ENCODE results near the gene ROMO1. TPM values are rescaled to one million over a fixed set of nuclear protein-coding genes. Genes with fewer than 3 reads are reported as not detected.

ROMO1 gene
- total RNA-seq, 3 donors from 2014 or later (not counting 1 experiment from before 2014, with no cell fraction given): 38.3 to 49.7 (median 40.5) TPM

DNA sequence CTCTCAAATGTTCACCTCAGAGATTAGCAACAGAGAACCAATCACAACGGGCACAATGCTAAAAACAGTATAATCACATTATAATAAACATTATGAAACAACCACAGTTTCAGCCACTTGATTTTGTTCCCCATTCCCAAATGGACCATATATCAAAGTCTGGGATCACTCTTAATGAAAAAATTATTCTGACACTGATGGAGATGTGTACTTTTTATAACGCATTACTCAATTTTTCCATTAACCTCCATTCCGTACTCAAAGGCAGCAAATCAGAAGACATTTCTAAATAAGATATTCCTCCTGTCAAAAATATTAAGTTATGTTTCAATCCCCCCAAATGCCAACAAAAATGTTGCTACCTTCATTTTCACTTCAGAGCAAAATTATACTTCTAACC, 37.3 kb upstream of the ROMO1 start:
- peaks cover 36% of the 10 kb centered on the region for H3K4me1 ChIP-seq (ENCODE audit: control insufficient read depth, insufficient read depth, low read length)
- 22% methylated on average over 3 of the region's 3 CpGs for WGBS (ENCODE audit: insufficient coverage)
- no peak overlapping the region for H3K4me3 ChIP-seq (ENCODE audit: low read length)
- Mint-ChIP-seq H3K36me3 (no peaks in the 10 kb centered on the region), H3K27ac (peak overlapping the region in 1 of 2 donors; percentile 100), H3K27me3 (ENCODE audit: low read depth in 2 of 2) (no peaks in the 10 kb centered on the region), H3K9me3 (no peaks in the 10 kb centered on the region), H3K4me3 (peak overlapping the region; percentile 96), H3K4me1 (peaks cover 69 to 73% of the 10 kb centered on the region in 2 donors)
- peak overlapping the region; percentile 67 for H3K27ac ChIP-seq (ENCODE audit: low read length)
- DNase-seq (no peak), ATAC-seq (no peak)
- intact Hi-C loops (cut with micrococcal nuclease): loop anchor here (5.0 kb wide), 1 partner anchor 35 kb away; the partner anchor contains the start of genes NFS1 and ROMO1
- H3K27me3 ChIP-seq (ENCODE audit: control insufficient read depth, insufficient read depth, low read length): no peaks in the 10 kb centered on the region
- H3K36me3 ChIP-seq (ENCODE audit: control insufficient read depth, insufficient read depth, low read length): peaks cover 5% of the 10 kb centered on the region
- TF ChIP-seq, protein P1, sequence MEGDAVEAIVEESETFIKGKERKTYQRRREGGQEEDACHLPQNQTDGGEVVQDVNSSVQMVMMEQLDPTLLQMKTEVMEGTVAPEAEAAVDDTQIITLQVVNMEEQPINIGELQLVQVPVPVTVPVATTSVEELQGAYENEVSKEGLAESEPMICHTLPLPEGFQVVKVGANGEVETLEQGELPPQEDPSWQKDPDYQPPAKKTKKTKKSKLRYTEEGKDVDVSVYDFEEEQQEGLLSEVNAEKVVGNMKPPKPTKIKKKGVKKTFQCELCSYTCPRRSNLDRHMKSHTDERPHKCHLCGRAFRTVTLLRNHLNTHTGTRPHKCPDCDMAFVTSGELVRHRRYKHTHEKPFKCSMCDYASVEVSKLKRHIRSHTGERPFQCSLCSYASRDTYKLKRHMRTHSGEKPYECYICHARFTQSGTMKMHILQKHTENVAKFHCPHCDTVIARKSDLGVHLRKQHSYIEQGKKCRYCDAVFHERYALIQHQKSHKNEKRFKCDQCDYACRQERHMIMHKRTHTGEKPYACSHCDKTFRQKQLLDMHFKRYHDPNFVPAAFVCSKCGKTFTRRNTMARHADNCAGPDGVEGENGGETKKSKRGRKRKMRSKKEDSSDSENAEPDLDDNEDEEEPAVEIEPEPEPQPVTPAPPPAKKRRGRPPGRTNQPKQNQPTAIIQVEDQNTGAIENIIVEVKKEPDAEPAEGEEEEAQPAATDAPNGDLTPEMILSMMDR (IDR thresholded peaks at IDR 0.05): no peak
- no peaks in the 10 kb centered on the region for H3K9me3 ChIP-seq (ENCODE audit: control insufficient read depth, insufficient read depth, low read length)

DNA sequence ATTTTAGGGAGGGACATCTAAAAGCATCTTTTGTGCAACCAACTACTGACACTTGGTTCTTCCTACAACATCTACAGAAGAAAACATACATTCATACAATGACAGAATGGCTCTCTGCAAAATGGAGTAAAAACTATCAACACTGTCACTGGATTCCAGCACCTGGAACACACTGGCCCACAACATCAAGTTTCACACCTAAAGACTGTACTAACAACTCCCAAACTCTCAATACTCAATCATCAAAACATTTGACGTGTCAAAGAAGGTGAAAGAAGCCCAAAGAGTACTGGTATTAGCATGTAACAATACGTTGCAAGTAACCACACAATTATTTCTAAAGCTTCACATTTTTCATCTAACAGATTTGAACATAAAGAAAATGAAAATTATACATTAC, 36.7 kb upstream of the ROMO1 start:
- WGBS (ENCODE audit: insufficient coverage): 19% methylated on average over 2 of the region's 2 CpGs
- intact Hi-C loops (cut with micrococcal nuclease): loop anchor here (5.0 kb wide), 1 partner anchor 35 kb away; the partner anchor contains the start of genes NFS1 and ROMO1
- Histone ChIP-seq H3K27me3 (ENCODE audit: control insufficient read depth, insufficient read depth, low read length) (no peaks in the 10 kb centered on the region), H3K4me3 (ENCODE audit: low read length) (no peak overlapping the region), H3K27ac (ENCODE audit: low read length) (peak overlapping the region; percentile 67), H3K9me3 (ENCODE audit: control insufficient read depth, insufficient read depth, low read length) (no peaks in the 10 kb centered on the region), H3K4me1 (ENCODE audit: control insufficient read depth, insufficient read depth, low read length) (peaks cover 34% of the 10 kb centered on the region), H3K36me3 (ENCODE audit: control insufficient read depth, insufficient read depth, low read length) (no peaks in the 10 kb centered on the region)
- Mint-ChIP-seq H3K4me1 (peaks cover 63 to 66% of the 10 kb centered on the region in 2 donors), H3K4me3 (peak overlapping the region; percentile 96), H3K27ac (peak overlapping the region in 1 of 2 donors; percentile 100), H3K9me3 (no peaks in the 10 kb centered on the region), H3K27me3 (ENCODE audit: low read depth in 2 of 2) (no peaks in the 10 kb centered on the region), H3K36me3 (no peaks in the 10 kb centered on the region)
- no peak for ATAC-seq
- TF ChIP-seq, protein P1 (IDR thresholded peaks at IDR 0.05): no peak
- DNase-seq: peak in 1 of 2 donors; percentile 28

DNA sequence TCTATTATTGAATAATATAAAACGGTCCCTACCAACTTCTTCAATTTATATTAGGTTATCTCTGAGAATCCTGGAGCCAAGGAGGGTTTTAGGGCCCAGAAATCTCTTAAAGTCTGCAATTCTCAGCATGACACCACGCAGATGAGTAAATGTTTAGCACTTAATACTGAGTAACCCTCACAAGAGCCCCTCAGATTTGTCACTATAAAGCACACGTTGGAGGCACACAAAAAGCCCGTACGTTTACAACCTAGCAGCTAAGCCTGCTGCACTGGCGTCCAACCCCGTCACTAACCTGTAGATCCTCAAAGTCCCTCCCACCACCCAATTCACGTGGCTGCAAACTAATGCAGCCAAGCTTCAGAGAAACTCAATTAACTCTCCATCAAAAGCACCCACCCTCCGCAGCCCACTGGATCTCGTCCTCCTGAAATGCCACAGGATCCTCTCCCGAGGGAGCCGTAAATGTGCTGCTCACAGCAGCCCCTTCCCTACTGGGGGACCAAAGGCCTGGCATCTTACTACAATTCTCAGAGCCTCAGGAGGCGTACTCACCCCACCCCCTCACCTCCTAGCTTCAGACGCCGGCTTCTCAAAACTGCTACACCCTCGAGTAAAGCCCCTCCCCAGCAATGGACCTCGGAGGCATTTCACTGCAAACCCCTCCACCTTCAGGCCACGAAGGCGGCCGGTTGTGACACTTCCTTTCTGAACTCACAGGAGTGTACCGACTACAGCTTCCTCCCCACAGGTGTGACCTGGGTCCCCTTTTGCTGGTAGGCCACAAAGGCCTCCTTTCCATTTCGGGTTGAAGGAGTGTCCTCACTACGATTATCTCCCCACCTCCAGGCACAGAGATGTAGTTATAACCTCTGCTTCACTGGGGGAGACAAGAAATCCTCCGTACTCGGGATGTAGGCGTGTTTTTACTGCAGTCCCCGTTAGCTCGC, 35.4 kb upstream of the ROMO1 start:
- Histone ChIP-seq H3K36me3 (ENCODE audit: control insufficient read depth, insufficient read depth, low read length) (peaks cover 3% of the 10 kb centered on the region), H3K27me3 (ENCODE audit: control insufficient read depth, insufficient read depth, low read length) (no peaks in the 10 kb centered on the region), H3K27ac (ENCODE audit: low read length) (peak overlapping the region; percentile 97), H3K9me3 (ENCODE audit: control insufficient read depth, insufficient read depth, low read length) (no peaks in the 10 kb centered on the region), H3K4me3 (ENCODE audit: low read length) (peak overlapping the region; percentile 81), H3K4me1 (ENCODE audit: control insufficient read depth, insufficient read depth, low read length) (peaks cover 24% of the 10 kb centered on the region)
- WGBS (ENCODE audit: insufficient coverage): under 1% methylated on average over 27 of the region's 28 CpGs
- TF ChIP-seq, protein P1 (IDR thresholded peaks at IDR 0.05): no peak
- H3K4me1 Mint-ChIP-seq: peaks cover 60 to 64% of the 10 kb centered on the region in 2 donors
- no peaks in the 10 kb centered on the region for H3K27me3 Mint-ChIP-seq (ENCODE audit: low read depth in 2 of 2)
- intact Hi-C loops (cut with micrococcal nuclease): loop anchor here (1.0 to 5.0 kb wide), 5 partner anchors 34 to 123 kb away; partner anchors contain the start of genes NFS1, RBM39 and ROMO1
- DNase-seq: peak; percentile 68 to 83
- peak overlapping the region in 1 of 2 donors; percentile 100 for H3K27ac Mint-ChIP-seq
- no peaks in the 10 kb centered on the region for H3K9me3 Mint-ChIP-seq
- peak; percentile 54 to 74 (median 61) for ATAC-seq
- H3K4me3 Mint-ChIP-seq: peak overlapping the region; percentile 96
- H3K36me3 Mint-ChIP-seq: peaks cover 4% of the 10 kb centered on the region
